Measurements from ENCODE around the gene SMPDL3B. TPM values are rescaled to one million over a fixed set of nuclear protein-coding genes. Genes with fewer than 3 reads are reported as not detected.

The SMPDL3B gene
- total RNA-seq, 4 donors from 2014 or later = 0.76 to 6.3 (median 1.9) TPM

DNA sequence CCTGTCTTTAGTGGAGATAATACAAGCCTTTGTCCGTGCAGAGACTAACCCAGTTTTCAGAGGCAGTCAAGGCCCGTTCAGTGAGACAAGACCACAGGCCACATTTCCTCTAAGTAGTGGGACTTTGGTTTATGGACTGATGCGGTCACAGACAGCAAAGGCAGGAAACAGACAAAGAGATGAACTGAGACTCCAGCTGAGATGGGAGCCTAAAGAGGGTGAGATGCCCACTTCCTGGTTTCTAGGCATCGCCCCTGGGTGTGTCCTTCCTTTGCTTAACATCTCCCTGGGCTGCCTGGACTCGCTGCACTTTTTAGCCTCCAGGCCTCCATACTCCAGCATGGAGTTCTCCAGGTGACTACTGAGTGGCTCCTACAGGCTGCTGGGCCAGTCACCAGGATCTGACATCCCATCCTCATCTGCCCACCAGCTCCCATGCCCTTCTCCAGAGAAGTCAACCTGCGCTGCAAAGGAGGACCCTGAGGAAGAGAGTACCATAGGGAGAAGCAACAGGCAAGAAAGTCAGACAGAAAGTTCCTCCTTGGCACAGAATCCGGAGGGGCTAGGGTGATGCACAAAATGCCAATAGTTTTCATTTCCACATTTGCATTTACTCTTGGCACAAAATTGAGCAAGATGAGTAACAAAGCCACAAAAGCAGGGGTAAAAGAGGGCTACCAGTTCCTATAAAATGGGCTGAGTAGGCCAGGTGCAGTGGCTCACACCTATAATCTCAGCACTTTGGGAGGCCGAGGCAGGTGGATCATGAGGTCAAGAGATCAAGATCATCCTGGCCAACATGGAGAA, 47.4 kb upstream of the SMPDL3B start:
- Histone ChIP-seq H3K27me3 (no peaks in the 10 kb centered on the region), H3K27ac (peak overlapping the region in 3 of 4 donors; percentile 30 to 87 (median 36)), H3K9me3 (no peaks in the 10 kb centered on the region), H3K4me1 (peaks cover 0 to 4% (median 4%) of the 10 kb centered on the region in 3 donors), H3K4me3 (no peak overlapping the region), H3K36me3 (peaks cover 0 to 67% (median 5%) of the 10 kb centered on the region in 3 donors)
- intact Hi-C loops (cut with DNase I) = no loop called here
- DNase-seq = no peak
- 66 to 79% methylated on average over 3 to 7 of the region's 8 CpGs for WGBS, 2 donors
- TF ChIP-seq POLR2A (IDR thresholded peaks at IDR 0.05) = peak in 1 of 4 donors; percentile 21
- no peak for TF ChIP-seq CTCF (IDR thresholded peaks at IDR 0.05)

- no peaks in the 10 kb centered on the region for H3K9me3 ChIP-seq
- no peak for DNase-seq
- WGBS, 2 donors = 68 to 94% methylated on average over 2 to 3 of the region's 3 CpGs
- H3K36me3 ChIP-seq = peaks cover 5 to 74% (median 26%) of the 10 kb centered on the region in 3 donors
- H3K27me3 ChIP-seq = no peaks in the 10 kb centered on the region
- H3K4me3 ChIP-seq = no peak overlapping the region
- intact Hi-C loops (cut with DNase I) = no loop called here
- TF ChIP-seq POLR2A (IDR thresholded peaks at IDR 0.05) = peak in 1 of 4 donors; percentile 20
- TF ChIP-seq CTCF (IDR thresholded peaks at IDR 0.05) = no peak
- H3K27ac ChIP-seq = peak overlapping the region in 3 of 4 donors; percentile 3 to 69 (median 11)
- H3K4me1 ChIP-seq = peaks cover 0 to 4% (median 4%) of the 10 kb centered on the region in 3 donors
Measured at GRCh38 chr1:27889506-27889905, 45.3 kb upstream of the SMPDL3B start.

DNA sequence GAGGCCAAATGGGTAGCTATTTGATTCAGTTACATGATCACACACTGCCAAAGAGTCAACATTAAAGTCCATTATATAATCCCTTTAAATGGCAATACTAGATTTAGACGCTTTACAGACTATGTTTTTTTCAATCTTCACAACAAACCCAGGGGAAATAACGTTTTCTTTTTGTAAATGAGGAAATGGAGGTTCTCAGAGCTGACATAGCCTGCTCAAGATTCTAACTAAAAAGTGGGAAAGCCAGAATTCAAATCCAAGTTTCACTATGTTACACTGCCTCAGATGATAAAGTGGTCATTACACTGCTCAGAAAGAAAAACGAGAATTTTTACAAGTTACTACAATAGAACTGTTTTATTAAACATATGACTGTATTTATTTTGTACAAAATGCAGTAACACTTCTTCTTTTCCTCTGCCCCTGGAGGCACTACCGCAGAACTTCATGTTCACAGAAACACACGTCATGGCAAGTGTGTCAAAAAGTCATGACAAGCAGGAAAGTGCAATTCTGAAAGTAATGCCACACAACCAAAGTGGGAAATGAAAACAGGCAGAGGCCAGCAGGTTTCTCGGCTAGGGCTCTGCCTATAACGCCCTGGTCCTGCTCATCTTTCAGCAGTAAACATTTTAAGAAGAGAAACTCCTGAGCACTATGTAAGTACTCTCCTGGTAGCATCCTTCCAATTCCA, 43.5 kb upstream of the SMPDL3B start:
- Histone ChIP-seq H3K27ac (peak overlapping the region in 3 of 4 donors; percentile 50 to 74 (median 59)), H3K9me3 (no peaks in the 10 kb centered on the region), H3K4me3 (no peak overlapping the region), H3K36me3 (peaks cover 5 to 78% (median 33%) of the 10 kb centered on the region in 3 donors), H3K4me1 (peaks cover 0 to 4% (median 4%) of the 10 kb centered on the region in 3 donors), H3K27me3 (no peaks in the 10 kb centered on the region)
- WGBS, 2 donors = 50 to 57% methylated on average over 7 of the region's 7 CpGs
- TF ChIP-seq CTCF (IDR thresholded peaks at IDR 0.05) (peak in 2 of 6 experiments; percentile 7 to 42), POLR2A (IDR thresholded peaks at IDR 0.05) (peak in 1 of 4 donors; percentile 52)
- DNase-seq = no peak
- intact Hi-C loops (cut with DNase I) = no loop called here

- H3K4me1 ChIP-seq = peaks cover 0 to 4% (median 2%) of the 10 kb centered on the region in 3 donors
- H3K27me3 ChIP-seq = no peaks in the 10 kb centered on the region
- peaks cover 14 to 94% (median 42%) of the 10 kb centered on the region in 3 donors for H3K36me3 ChIP-seq
- TF ChIP-seq POLR2A (IDR thresholded peaks at IDR 0.05) (no peak), CTCF (IDR thresholded peaks at IDR 0.05) (no peak)
- intact Hi-C loops (cut with DNase I) = no loop called here
- H3K4me3 ChIP-seq = no peak overlapping the region
- H3K27ac ChIP-seq = no peak overlapping the region
- no peaks in the 10 kb centered on the region for H3K9me3 ChIP-seq
- DNase-seq = no peak
- 67 to 75% methylated on average over 3 of the region's 3 CpGs for WGBS, 2 donors
Measured at GRCh38 chr1:27894521-27894920, 40.3 kb upstream of the SMPDL3B start.

GRCh38 chr1:27906759-27907158, 28.0 kb upstream of the SMPDL3B start:
- Histone ChIP-seq H3K9me3 (no peaks in the 10 kb centered on the region), H3K4me3 (no peak overlapping the region), H3K27me3 (no peaks in the 10 kb centered on the region), H3K4me1 (no peaks in the 10 kb centered on the region), H3K36me3 (peaks cover 0 to 100% (median 17%) of the 10 kb centered on the region in 3 donors), H3K27ac (no peak overlapping the region)
- intact Hi-C loops (cut with DNase I) = no loop called here
- no peak for DNase-seq
- no peak for TF ChIP-seq CTCF (IDR thresholded peaks at IDR 0.05)
- WGBS, 2 donors = 80 to 86% methylated on average over 2 of the region's 2 CpGs

Measured in esophagus squamous epithelium (tissue), 5 donors.